A549 (cell line): ENCODE measurements around the gene DRD1. TPM values are rescaled to one million over a fixed set of nuclear protein-coding genes. Genes with fewer than 3 reads are reported as not detected.
A peak's percentile ranks its signal among the peaks of the same experiment; 100 is the strongest.

ENCODE experiments used
- ATAC-seq, 2 experiments: fragments of 200-7000 bp in 1 of 2; fragments of >200 bp in 1 of 2; cut with Nextera tagmentation in 1 of 2; cut with Tn5 transposase in 1 of 2; 3 replicates each; pipeline versions ENCODE4 v1.8.0 to v1.9.1; 2018 to 2020; ENCODE audit warnings: mild to moderate bottlenecking in 1 of 2, moderate library complexity in 1 of 2
- CTCF ChIA-PET: fragments of 300-600 bp; sonication (Branson Sonifier 250); formaldehyde crosslinking; extraction: SDS; loops from one replicate; lab custom pipeline; 2021; ENCODE audit warnings: antibody characterized with exemption, inconsistent platforms; lab: Yijun Ruan, JAX
- POLR2A ChIA-PET: fragments of 350-600 bp; formaldehyde crosslinking; extraction: SDS; loops from one replicate; lab custom pipeline; 2021; ENCODE audit warnings: antibody characterized with exemption, inconsistent platforms; lab: Yijun Ruan, JAX
- DNase-seq, 2 experiments: peaks; one replicate each; pipeline versions ENCODE4 v3.0.0 to v3.0.0-alpha.2; 2011 to 2016; ENCODE audit warnings: low read depth in 1 of 2, low spot score in 1 of 2
- FAIRE-seq: peaks from 2 replicates; lab custom pipeline; 2011; peaks lifted over from hg19 to GRCh38; lab: Jason Lieb, UNC
- H3K27ac ChIP-seq, 2 experiments: fragments of >200 bp; sonication (Bioruptor Twin); formaldehyde crosslinking; 3 replicates each; pipeline ENCODE4 v1.5.1; 2016 to 2017
- H3K4me1 ChIP-seq: fragments of >200 bp; sonication (Bioruptor Twin); formaldehyde crosslinking; 3 replicates; pipeline ENCODE4 v1.6.1; 2016
- H3K4me2 ChIP-seq: fragments of >200 bp; sonication (Bioruptor Twin); formaldehyde crosslinking; 3 replicates; pipeline ENCODE4 v1.6.1; 2016
- H3K4me3 ChIP-seq: fragments of >200 bp; sonication (Bioruptor Twin); formaldehyde crosslinking; 3 replicates; pipeline ENCODE4 v1.5.1; 2016
- H3K9me3 ChIP-seq: fragments of >200 bp; sonication (Bioruptor Twin); formaldehyde crosslinking; 3 replicates; pipeline ENCODE4 v1.6.1; 2016
- ATOH8 ChIP-seq: fragments of 250-450 bp; sonication (Bioruptor Pico); IDR thresholded peaks from 2 replicates; pipeline ENCODE4 v1.5.0; 2020; ENCODE audit warnings: low read depth, mild to moderate bottlenecking, moderate library complexity
- CEBPB ChIP-seq, 2 experiments: fragments of >200 bp in 1 of 2; sonication (Bioruptor Twin) in 1 of 2; formaldehyde crosslinking in 1 of 2; IDR thresholded peaks; 2 replicates each; pipeline ENCODE4 v1.6.1; 2012 to 2016
- EHMT2 ChIP-seq: fragments of 200-600 bp; sonication (generic); IDR thresholded peaks from 2 replicates; pipeline ENCODE4 v1.6.1; 2016; ENCODE audit warnings: antibody characterized with exemption, low read depth, mild to moderate bottlenecking, moderate library complexity
- FOSB ChIP-seq: fragments of 250-450 bp; sonication (Bioruptor Pico); IDR thresholded peaks from 2 replicates; pipeline ENCODE4 v1.5.0; 2020; ENCODE audit warnings: mild to moderate bottlenecking, moderate library complexity
- HOXA7 ChIP-seq: fragments of 250-450 bp; sonication (Bioruptor Pico); IDR thresholded peaks from 2 replicates; pipeline ENCODE4 v1.5.0; 2020; ENCODE audit warnings: mild to moderate bottlenecking, moderate library complexity
- KDM1A ChIP-seq: fragments of 200-600 bp; sonication (generic); IDR thresholded peaks from 2 replicates; pipeline ENCODE4 v1.6.1; 2016; ENCODE audit warnings: low read depth, mild to moderate bottlenecking
- MAFK ChIP-seq: fragments of 450-650 bp; IDR thresholded peaks from 2 replicates; pipeline ENCODE4 v1.6.1; 2014; ENCODE audit not compliant: partially characterized antibody
- MAZ ChIP-seq: fragments of 150-350 bp; IDR thresholded peaks from 2 replicates; pipeline ENCODE4 v1.6.1; 2014; ENCODE audit warnings: antibody characterized with exemption, low read depth, low read length, borderline replicate concordance
- NPAS2 ChIP-seq: fragments of 250-450 bp; sonication (Bioruptor Pico); IDR thresholded peaks from 2 replicates; pipeline ENCODE4 v1.8.0; 2022; ENCODE audit warnings: mild to moderate bottlenecking, moderate library complexity, borderline replicate concordance
- POLR2A ChIP-seq: IDR thresholded peaks from 2 replicates; pipeline ENCODE4 v1.6.1; 2012; ENCODE audit warnings: mild to moderate bottlenecking, low read length
- RARB ChIP-seq: fragments of 250-450 bp; sonication (Bioruptor Pico); IDR thresholded peaks from 2 replicates; pipeline ENCODE4 v1.8.0; 2021; ENCODE audit warnings: mild to moderate bottlenecking, moderate library complexity
- RFX5 ChIP-seq: fragments of 450-650 bp; IDR thresholded peaks from 2 replicates; pipeline ENCODE4 v1.7.1; 2014; ENCODE audit warnings: antibody characterized with exemption, mild to moderate bottlenecking, moderate library complexity
- RNF2 ChIP-seq: fragments of 200-600 bp; sonication (generic); IDR thresholded peaks from 2 replicates; pipeline ENCODE4 v1.6.1; 2016; ENCODE audit warnings: low read depth, mild to moderate bottlenecking, antibody characterized with exemption, moderate library complexity, borderline replicate concordance
- SMC3 ChIP-seq: fragments of >200 bp; sonication (Bioruptor Twin); formaldehyde crosslinking; IDR thresholded peaks from 3 replicates; pipeline ENCODE4 v1.6.1; 2018; ENCODE audit warnings: inconsistent platforms
- ZC3H11A ChIP-seq: fragments of 450-650 bp; IDR thresholded peaks from 2 replicates; pipeline ENCODE4 v1.6.1; 2014; ENCODE audit warnings: antibody characterized with exemption, mild to moderate bottlenecking
- ZFP36 ChIP-seq: fragments of 450-650 bp; IDR thresholded peaks from 2 replicates; pipeline ENCODE4 v1.6.1; 2014; ENCODE audit warnings: borderline replicate concordance; ENCODE audit not compliant: partially characterized antibody
- ZNF302 ChIP-seq: fragments of 250-450 bp; sonication (Bioruptor Pico); IDR thresholded peaks from 2 replicates; pipeline ENCODE4 v1.9.0; 2021; ENCODE audit warnings: inconsistent platforms, mild to moderate bottlenecking, moderate library complexity
- ZSCAN20 ChIP-seq: fragments of 250-450 bp; sonication (Bioruptor Pico); IDR thresholded peaks from 2 replicates; pipeline ENCODE4 v1.8.0; 2022; ENCODE audit warnings: mild to moderate bottlenecking, moderate library complexity
- WGBS: methylation state at CpG from one replicate; pipeline ENCODE4 v1.1.6; 2017; ENCODE audit errors: missing lambda C conversion rate; 5-methylcytosine and 5-hydroxymethylcytosine counted together
- polyA plus RNA-seq, 4 experiments: library from polyadenylated mRNA; depleted of rRNA in 3 of 4; stranded (reverse); fragments of >200 nt; fragmentation: RNase III in 1 of 4; extraction: RNeasy Plus Mini Kit Qiagen cat#74134 plus additional on column Dnase treatment in 1 of 4; gene quantifications; 2 replicates in 3 of 4; 3 replicates in 1 of 4; pipeline ENCODE4 v1.2.3, GENCODE V29; 2011 to 2017
- TF ChIP-seq, protein P1 (sequence below): fragments of 250-450 bp; sonication (Bioruptor Pico); IDR thresholded peaks from 2 replicates; pipeline ENCODE4 v1.5.0; 2021; ENCODE audit warnings: mild to moderate bottlenecking, moderate library complexity, borderline replicate concordance
- TF ChIP-seq, protein P2 (sequence below): fragments of 150-350 bp; IDR thresholded peaks from 2 replicates; pipeline ENCODE4 v1.6.1; 2014; ENCODE audit warnings: low read depth, mild to moderate bottlenecking, low read length

DRD1 gene
- polyA plus RNA-seq, 2 of the 4 experiments (the other 2 are of a cell fraction), result 0.90 to 5.7 TPM

DNA sequence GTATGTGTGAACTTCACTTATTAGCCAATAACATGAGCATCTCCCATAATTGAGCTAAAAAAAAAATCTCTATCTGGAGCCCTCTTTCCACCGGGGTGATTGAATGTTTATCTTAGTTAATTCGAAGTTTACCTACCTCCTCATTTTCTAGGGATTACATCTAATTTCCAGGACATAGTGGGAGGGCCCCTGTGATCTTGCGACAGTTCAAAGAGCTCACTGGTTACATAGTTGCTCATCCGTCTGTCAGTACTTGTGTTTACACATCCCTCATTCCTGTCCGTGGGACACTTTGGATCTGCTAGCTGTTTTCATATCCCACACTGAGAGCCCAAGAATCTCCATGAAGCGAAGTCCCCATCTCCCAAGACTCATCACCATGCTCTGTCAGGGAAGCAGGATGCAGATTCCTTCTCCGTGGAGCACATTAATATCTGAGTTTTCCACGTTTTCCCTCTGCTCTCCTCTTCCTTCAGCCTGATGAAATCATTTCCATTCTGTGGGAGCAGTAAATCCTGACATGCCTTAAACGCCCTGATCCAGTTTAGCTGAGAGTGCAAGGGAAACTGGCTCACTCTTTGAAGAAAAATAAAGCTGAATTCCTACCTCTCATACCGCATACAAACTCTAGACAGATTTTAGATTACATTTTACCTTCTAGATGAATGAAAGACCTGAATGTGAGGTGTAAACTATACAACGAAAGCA lies 24.2 kb upstream of the DRD1 start:
- H3K4me2 ChIP-seq, result peak overlapping the region; percentile 48
- CTCF ChIA-PET, result interaction anchor here (0.6 to 2.5 kb wide), 3 partner anchors 9 to 517 kb away, joined by 3 to 6 read pairs (median 6); no protein-coding TSS in a partner anchor

DNA sequence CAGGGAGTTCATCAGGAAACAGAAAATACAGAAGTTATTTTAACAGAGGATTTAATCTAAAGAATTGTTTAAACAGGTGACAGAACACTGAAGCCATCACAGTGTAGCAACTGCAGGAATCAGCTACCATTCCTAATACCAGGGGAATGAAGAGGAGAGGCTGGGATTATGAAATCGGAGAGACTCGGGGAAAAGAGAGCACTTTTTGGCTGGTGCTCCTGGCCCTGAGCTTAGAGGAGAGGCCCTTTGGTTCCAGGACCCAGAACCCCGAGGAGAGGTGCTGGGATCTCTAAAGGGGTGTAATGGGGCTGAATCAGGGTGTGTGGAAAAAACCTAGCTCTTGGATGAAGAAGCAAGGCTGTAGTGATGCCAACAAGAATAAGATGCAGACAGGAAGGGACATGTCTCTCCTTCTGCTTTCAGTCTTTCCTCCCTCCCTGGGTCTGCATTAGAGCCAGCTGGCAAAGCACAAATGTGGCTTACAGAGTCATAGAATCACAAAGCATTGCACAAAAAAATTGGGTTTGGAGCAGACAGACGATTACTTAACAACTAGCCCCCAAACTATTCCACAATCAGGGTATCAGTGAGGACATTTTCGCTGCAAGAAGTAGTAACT lies 22.8 kb upstream of the DRD1 start:
- Histone ChIP-seq H3K4me3 (no peak overlapping the region), H3K4me2 (no peak overlapping the region), H3K27ac (no peak overlapping the region), H3K4me1 (peaks cover 9% of the 10 kb centered on the region; the same call in 2 of the 3 replicates), H3K9me3 (no peaks in the 10 kb centered on the region)
- POLR2A ChIA-PET, result no interaction called here
- ATAC-seq (no peak), DNase-seq (no peak), FAIRE-seq (no peak)
- CTCF ChIA-PET, result interaction anchor here (1.0 to 2.5 kb wide), 4 partner anchors 14 to 557 kb away, joined by 3 to 6 read pairs (median 4); partner anchors contain the start of gene DRD1
- TF ChIP-seq, protein P1, sequence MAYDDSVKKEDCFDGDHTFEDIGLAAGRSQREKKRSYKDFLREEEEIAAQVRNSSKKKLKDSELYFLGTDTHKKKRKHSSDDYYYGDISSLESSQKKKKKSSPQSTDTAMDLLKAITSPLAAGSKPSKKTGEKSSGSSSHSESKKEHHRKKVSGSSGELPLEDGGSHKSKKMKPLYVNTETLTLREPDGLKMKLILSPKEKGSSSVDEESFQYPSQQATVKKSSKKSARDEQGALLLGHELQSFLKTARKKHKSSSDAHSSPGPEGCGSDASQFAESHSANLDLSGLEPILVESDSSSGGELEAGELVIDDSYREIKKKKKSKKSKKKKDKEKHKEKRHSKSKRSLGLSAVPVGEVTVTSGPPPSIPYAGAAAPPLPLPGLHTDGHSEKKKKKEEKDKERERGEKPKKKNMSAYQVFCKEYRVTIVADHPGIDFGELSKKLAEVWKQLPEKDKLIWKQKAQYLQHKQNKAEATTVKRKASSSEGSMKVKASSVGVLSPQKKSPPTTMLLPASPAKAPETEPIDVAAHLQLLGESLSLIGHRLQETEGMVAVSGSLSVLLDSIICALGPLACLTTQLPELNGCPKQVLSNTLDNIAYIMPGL (CRISPR knock-in tag), result no peak
- TF ChIP-seq ATOH8 (no peak), RNF2 (no peak), RFX5 (no peak), POLR2A (no peak), NPAS2 (CRISPR knock-in tag) (no peak), ZNF302 (CRISPR knock-in tag) (no peak), ZC3H11A (no peak)
- 54% methylated on average over 5 of the region's 5 CpGs for WGBS

More for the DNA sequence above, 24.2 kb upstream of the DRD1 start:
- no peak for ATAC-seq
- TF ChIP-seq SMC3 (no peak), HOXA7 (CRISPR knock-in tag) (no peak), RARB (CRISPR knock-in tag) (no peak), ZFP36 (no peak), FOSB (CRISPR knock-in tag) (no peak), KDM1A (no peak), EHMT2 (no peak), CEBPB (IDR thresholded peaks at IDR 0.05) (no peak), ZSCAN20 (CRISPR knock-in tag) (no peak), MAZ (no peak), MAFK (no peak)
- TF ChIP-seq, protein P2, sequence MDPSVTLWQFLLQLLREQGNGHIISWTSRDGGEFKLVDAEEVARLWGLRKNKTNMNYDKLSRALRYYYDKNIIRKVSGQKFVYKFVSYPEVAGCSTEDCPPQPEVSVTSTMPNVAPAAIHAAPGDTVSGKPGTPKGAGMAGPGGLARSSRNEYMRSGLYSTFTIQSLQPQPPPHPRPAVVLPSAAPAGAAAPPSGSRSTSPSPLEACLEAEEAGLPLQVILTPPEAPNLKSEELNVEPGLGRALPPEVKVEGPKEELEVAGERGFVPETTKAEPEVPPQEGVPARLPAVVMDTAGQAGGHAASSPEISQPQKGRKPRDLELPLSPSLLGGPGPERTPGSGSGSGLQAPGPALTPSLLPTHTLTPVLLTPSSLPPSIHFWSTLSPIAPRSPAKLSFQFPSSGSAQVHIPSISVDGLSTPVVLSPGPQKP, result no peak
- Histone ChIP-seq H3K4me1 (peaks cover 9% of the 10 kb centered on the region; the same call in 2 of the 3 replicates), H3K4me3 (no peak overlapping the region), H3K9me3 (no peaks in the 10 kb centered on the region), H3K27ac (no peak overlapping the region)
- no peak for DNase-seq
- FAIRE-seq, result no peak
- POLR2A ChIA-PET, result interaction anchor here (1.3 kb wide), 1 partner anchor 10 kb away, joined by 8 read pairs; the partner anchor contains the start of gene SFXN1
- WGBS, result 31% methylated on average over 11 of the region's 11 CpGs
